ENCODE measurements around the gene TADA2B.

The TADA2B gene

GRCh38 chr4:7019367-7019766, 23.8 kb upstream of the TADA2B start:
- DNase-seq, result no peak

- no peak for DNase-seq
Observed at GRCh38 chr4:7020290-7020689, 22.9 kb upstream of the TADA2B start.

- DNase-seq, result no peak
Observed at GRCh38 chr4:7020856-7021255, 22.3 kb upstream of the TADA2B start.

GRCh38 chr4:7021355-7021754, 21.8 kb upstream of the TADA2B start:
- no peak for DNase-seq

GRCh38 chr4:7021930-7022664, 21.1 kb upstream of the TADA2B start:
- no peak for DNase-seq

GRCh38 chr4:7023486-7023885, 19.7 kb upstream of the TADA2B start:
- DNase-seq, result no peak

- DNase-seq, result no peak
Observed at GRCh38 chr4:7023901-7024300, 19.3 kb upstream of the TADA2B start.

GRCh38 chr4:7024336-7024890, 18.8 kb upstream of the TADA2B start:
- DNase-seq, result no peak

- no peak for DNase-seq
Observed at GRCh38 chr4:7025040-7025602, 18.1 kb upstream of the TADA2B start.

GRCh38 chr4:7026107-7026506, 17.1 kb upstream of the TADA2B start:
- DNase-seq, result no peak

GRCh38 chr4:7027284-7027683, 15.9 kb upstream of the TADA2B start:
- no peak for DNase-seq

- no peak for DNase-seq
Observed at GRCh38 chr4:7027913-7028312, 15.3 kb upstream of the TADA2B start.

GRCh38 chr4:7029212-7029611, 14.0 kb upstream of the TADA2B start:
- DNase-seq, result no peak

- DNase-seq, result no peak
Observed at GRCh38 chr4:7029921-7030320, 13.3 kb upstream of the TADA2B start.

GRCh38 chr4:7030856-7031255, 12.3 kb upstream of the TADA2B start:
- no peak for DNase-seq

- DNase-seq, result no peak
Observed at GRCh38 chr4:7031558-7032449, 11.4 kb upstream of the TADA2B start.

- no peak for DNase-seq
Observed at GRCh38 chr4:7032596-7032995, 10.6 kb upstream of the TADA2B start.

- DNase-seq, result peak; percentile 72
Observed at GRCh38 chr4:7034262-7035081, 8.7 kb upstream of the TADA2B start.

GRCh38 chr4:7037425-7037824, 5.7 kb upstream of the TADA2B start:
- no peak for DNase-seq

- DNase-seq, result no peak
Observed at GRCh38 chr4:7040765-7041164, 2.4 kb upstream of the TADA2B start.

- DNase-seq, result no peak
Observed at GRCh38 chr4:7041246-7041645, 1.9 kb upstream of the TADA2B start.

- DNase-seq, result peak; percentile 19
Observed at GRCh38 chr4:7041801-7042502, 1.2 kb upstream of the TADA2B start.

All from NCI-H2029 (cell line).